ENCODE results near the gene SOX2. TPM values are rescaled to one million over a fixed set of nuclear protein-coding genes. Genes with fewer than 3 reads are reported as not detected.
A peak's percentile ranks its signal among the peaks of the same experiment; 100 is the strongest.

SOX2 gene
- total RNA-seq, 1 experiment from 2014 or later, result 307 TPM

DNA sequence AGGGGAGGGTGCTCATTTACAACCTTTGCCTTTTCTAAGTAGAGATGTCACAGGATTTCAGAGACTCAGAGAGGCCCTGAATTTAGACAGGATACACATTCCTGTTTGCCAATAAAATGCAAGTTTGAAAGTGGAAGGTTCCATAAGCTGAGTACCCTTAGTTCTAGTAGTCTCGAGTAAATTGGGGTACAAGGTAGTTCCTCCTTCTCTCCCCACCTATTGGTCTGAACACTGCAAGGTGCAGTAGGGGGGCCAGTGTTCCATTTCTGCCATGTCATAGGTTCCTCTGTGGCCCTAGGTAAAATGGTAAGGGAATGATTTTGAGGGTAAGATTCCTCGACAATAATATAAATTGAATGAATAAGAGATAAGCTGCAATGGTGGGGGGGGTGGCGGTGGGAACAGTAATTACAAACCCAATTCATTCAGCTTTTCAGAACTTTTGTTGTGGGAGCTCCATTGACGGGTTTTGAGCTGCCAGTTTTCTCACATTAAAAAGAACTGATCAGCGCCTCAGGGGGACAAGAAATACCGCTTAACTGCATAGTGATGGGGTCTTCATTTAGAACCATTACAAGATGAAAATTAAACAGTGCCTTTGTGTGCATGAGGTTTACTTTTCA, 5.9 kb downstream of the SOX2 start:
- no peaks in the 10 kb centered on the region; the same call in 1 of the 2 replicates for H3K27me3 Mint-ChIP-seq (ENCODE audit: low read depth)
- Histone ChIP-seq H3K14ac (ENCODE audit: insufficient read depth, low read length) (no peak overlapping the region), H3K9ac (ENCODE audit: extremely low read depth, insufficient read length, low read length) (no peak overlapping the region), H4K20me1 (ENCODE audit: control insufficient read depth, insufficient read depth, insufficient read length) (peaks cover 3% of the 10 kb centered on the region), H3K56ac (ENCODE audit: insufficient read length, low read depth, low read length) (no peak overlapping the region), H3K4me2 (ENCODE audit: insufficient read depth, insufficient read length, low read length) (peak overlapping the region; percentile 80), H2AK5ac (ENCODE audit: insufficient read length, low read length) (no peak overlapping the region), H3K4ac (ENCODE audit: low read depth, low read length) (no peak overlapping the region), H3K23ac (ENCODE audit: insufficient read length, low read depth, low read length) (no peak overlapping the region), H3K18ac (ENCODE audit: insufficient read length, low read depth, low read length) (no peak overlapping the region), H3K9me3 (ENCODE audit: control insufficient read depth, low read depth, low read length) (no peaks in the 10 kb centered on the region), H4K8ac (replicated peaks; ENCODE audit: insufficient read length, low read depth, low read length) (no peak overlapping the region), H2BK120ac (ENCODE audit: low read depth, low read length, poor library complexity, severe bottlenecking) (no peak overlapping the region), H3T11ph (ENCODE audit: low read length) (no peak overlapping the region), H4K91ac (ENCODE audit: insufficient read length, low read depth, low read length) (no peak overlapping the region), H2AFZ (ENCODE audit: low read length) (no peak overlapping the region), H3K79me1 (ENCODE audit: insufficient read depth, low read depth, low read length, poor library complexity, severe bottlenecking) (no peaks in the 10 kb centered on the region), H3K23me2 (ENCODE audit: insufficient read length, low read depth, low read length, poor library complexity, severe bottlenecking) (no peaks in the 10 kb centered on the region), H4K5ac (ENCODE audit: insufficient read length, low read depth, low read length) (no peak overlapping the region), H3K79me2 (ENCODE audit: insufficient read depth, low read length) (peaks cover 27% of the 10 kb centered on the region; the same call in 1 of the 2 replicates), H2BK20ac (ENCODE audit: low read depth, low read length, poor library complexity, severe bottlenecking) (no peak overlapping the region), H3K27ac (ENCODE audit: insufficient read length, low read depth, low read length) (peak overlapping the region; percentile 34), H2BK12ac (ENCODE audit: insufficient read length, low read depth, low read length) (no peak overlapping the region), H2BK15ac (ENCODE audit: low read depth, low read length) (no peak overlapping the region), H2BK5ac (ENCODE audit: insufficient read length, low read length) (no peak overlapping the region), H3K27me3 (ENCODE audit: insufficient read depth, low read length) (no peaks in the 10 kb centered on the region), H3K4me1 (ENCODE audit: insufficient read depth, low read length) (peaks cover 15% of the 10 kb centered on the region)
- H3K4me3 Mint-ChIP-seq, result no peak overlapping the region; a peak in 3 of 5 replicates
- peaks cover 61 to 62% of the 10 kb centered on the region in 2 experiments for H3K4me1 Mint-ChIP-seq
- WGBS (ENCODE audit: extremely low coverage, insufficient read length, low lambda C conversion rate), result no CpG with 5 or more reads among the region's 6 CpGs
- DNase-seq, result no peak
- H3K27ac Mint-ChIP-seq, result peak overlapping the region; percentile 75 to 100 (median 100); a peak in 6 of 7 replicates
- TF ChIP-seq, protein P1, sequence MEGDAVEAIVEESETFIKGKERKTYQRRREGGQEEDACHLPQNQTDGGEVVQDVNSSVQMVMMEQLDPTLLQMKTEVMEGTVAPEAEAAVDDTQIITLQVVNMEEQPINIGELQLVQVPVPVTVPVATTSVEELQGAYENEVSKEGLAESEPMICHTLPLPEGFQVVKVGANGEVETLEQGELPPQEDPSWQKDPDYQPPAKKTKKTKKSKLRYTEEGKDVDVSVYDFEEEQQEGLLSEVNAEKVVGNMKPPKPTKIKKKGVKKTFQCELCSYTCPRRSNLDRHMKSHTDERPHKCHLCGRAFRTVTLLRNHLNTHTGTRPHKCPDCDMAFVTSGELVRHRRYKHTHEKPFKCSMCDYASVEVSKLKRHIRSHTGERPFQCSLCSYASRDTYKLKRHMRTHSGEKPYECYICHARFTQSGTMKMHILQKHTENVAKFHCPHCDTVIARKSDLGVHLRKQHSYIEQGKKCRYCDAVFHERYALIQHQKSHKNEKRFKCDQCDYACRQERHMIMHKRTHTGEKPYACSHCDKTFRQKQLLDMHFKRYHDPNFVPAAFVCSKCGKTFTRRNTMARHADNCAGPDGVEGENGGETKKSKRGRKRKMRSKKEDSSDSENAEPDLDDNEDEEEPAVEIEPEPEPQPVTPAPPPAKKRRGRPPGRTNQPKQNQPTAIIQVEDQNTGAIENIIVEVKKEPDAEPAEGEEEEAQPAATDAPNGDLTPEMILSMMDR (conservative IDR thresholded peaks at IDR 0.05), result no peak
- peaks cover 7 to 10% of the 10 kb centered on the region in 2 experiments; a peak in 4 of 5 replicates for H3K9me3 Mint-ChIP-seq
- H3K36me3 Mint-ChIP-seq (ENCODE audit: insufficient read depth in 1 of 3, low read depth in 3 of 3), result peaks cover 31 to 77% (median 73%) of the 10 kb centered on the region in 3 experiments

Measured in H9 (cell line).